GM08714 (cell line): ENCODE measurements around the gene IQCK.
"Not testable (repeated sequence)": the region's sequence is repeated elsewhere in the genome, so short reads cannot be mapped to it uniquely, and the experiment has no call there.

Experiments used
- H3K4me3 ChIP-seq: fragments of 200-500 bp; sonication (Bioruptor generic); 2 replicates; pipeline ENCODE4 v1.5.1; 2014; ENCODE audit warnings: mild to moderate bottlenecking, low read length, inconsistent platforms
- ZNF274 ChIP-seq: IDR thresholded peaks from 2 replicates; pipeline ENCODE4 v1.6.1; 2012; ENCODE audit warnings: mild to moderate bottlenecking, low read depth, low read length

IQCK gene

DNA sequence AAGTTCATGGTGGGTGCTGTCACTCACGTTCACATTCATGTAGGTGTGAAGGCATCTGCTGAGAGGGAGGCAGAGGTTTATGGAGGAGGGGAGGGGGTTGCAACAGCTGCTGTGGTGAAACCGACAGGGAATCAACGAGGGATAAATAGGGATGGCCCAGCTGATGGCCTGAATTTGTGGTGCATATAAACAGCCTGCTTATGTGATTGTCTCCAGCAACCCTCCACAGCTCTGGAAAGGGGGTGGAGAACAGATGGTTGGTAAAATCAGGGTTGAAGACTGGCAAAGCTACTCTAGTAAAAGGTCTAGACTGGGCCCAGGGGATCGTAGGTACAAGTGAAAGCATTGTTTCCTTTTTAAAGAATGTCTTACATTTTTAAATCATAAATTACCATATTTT, 53.7 kb downstream of the IQCK start:
- no peak overlapping the region for H3K4me3 ChIP-seq
- TF ChIP-seq ZNF274 = no peak

DNA sequence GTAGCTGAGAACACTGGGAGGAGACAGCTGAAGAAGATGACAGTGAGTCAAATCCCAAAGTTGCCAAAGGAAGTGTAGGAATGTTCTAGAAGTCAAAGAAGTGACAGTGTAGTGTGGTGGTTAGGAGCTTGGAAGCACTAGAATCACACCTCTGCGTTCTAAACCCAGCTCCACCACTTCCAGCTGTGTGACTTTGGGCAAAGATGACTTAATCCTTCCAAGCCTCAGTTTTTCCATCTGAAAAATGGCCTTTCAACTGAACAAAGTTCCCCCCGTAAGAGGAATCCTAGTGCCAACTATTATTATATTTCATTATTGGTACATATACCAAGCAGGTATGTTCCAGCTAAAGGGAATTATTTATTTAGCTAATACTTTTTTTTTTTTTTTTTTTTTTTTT, 56.0 kb downstream of the IQCK start:
- H3K4me3 ChIP-seq = no peak overlapping the region
- TF ChIP-seq ZNF274 = no peak

DNA sequence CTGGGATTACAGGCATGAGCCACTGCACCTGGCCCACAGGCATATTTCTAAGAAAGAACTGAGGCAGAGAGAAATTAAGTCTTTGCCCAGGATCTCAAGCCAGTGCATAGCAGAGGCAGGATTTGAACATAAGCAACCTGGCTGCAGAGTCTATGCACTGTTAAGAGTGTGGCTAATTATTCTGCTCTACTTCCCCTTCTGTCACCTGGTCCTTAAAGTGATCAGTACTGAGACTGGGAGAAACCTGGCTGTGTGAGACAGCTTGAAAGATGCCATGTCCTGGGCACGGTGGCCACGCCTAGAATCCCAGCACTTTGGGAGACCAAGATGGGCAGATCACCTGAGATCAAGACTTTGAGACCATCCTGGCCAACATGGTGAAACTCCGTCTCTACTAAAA, 58.1 kb downstream of the IQCK start:
- TF ChIP-seq ZNF274 = no peak
- H3K4me3 ChIP-seq = no peak overlapping the region

GRCh38 chr16:19776565-19776964, 58.5 kb downstream of the IQCK start:
- TF ChIP-seq ZNF274 = no peak
- no peak overlapping the region for H3K4me3 ChIP-seq

DNA sequence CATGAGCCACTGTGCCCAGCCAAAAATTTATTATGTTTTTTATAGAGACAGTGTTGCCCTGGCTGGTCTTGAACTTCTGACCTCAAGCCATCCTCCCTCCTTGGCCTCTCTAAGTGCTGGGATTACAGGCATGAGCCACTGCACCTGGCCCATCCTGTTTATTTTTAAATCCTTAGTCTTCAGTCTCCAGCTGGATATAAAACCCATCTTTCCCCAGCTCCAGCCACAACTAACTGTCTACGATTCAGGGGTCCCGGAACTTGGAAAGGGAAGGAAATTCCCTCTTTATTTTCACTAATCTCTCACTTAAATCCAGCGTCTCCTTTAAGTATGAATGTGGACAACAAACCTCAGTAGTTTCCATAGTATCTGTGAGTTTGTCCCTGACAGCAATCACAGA, 62.2 kb downstream of the IQCK start:
- no peak for TF ChIP-seq ZNF274
- no peak overlapping the region for H3K4me3 ChIP-seq

DNA sequence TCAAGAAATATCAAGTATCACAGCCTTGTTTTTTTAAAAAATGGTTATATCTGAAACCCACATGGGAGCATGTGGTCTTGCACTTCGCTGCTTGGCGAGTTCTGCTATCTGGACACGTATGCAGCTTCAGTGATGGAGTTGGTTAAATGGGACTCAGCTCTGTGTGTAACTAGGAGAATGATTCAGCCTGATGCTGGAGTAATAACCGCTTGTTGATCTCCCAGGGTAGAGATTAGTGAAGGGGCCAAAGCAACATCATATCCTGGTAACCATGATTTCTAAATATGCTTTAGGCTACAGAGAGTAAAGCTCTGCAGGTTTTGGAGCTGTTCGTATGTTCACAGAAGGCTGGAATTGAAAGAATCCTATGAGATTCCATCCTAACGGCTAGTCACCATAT, 63.2 kb downstream of the IQCK start:
- no peak for TF ChIP-seq ZNF274

GRCh38 chr16:19783363-19784182, 65.5 kb downstream of the IQCK start:
- no peak for TF ChIP-seq ZNF274
- no peak overlapping the region for H3K4me3 ChIP-seq

More for the DNA sequence above, 63.2 kb downstream of the IQCK start:
- no peak overlapping the region for H3K4me3 ChIP-seq

DNA sequence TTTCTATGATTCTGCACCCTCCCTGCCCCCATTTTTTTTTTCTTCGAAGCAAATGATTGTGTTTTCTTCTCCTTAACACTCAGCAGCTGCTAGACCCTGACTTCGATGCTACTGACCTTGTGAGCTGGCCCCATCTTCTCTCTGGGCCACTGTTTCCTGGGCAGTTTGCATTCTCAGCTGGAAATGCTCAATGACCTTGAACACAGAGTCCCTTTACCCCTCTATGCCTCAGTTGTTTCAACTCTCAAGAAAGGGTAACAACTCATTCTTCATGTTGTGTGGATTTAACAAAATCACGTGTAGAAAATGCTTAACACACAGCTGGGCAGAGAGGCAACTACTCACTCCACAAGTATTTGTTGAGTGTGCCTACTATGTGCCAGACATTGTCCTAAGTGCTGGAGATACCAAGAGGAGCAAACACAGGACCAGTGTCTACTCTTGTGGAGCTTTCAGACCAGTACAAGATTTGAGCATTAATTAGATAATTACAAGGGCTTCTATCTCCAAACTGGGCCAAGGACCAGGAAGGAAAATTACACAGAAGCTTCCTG, 66.2 kb downstream of the IQCK start:
- no peak for TF ChIP-seq ZNF274

GRCh38 chr16:19785081-19785480, 67.0 kb downstream of the IQCK start:
- TF ChIP-seq ZNF274 = no peak
- no peak overlapping the region for H3K4me3 ChIP-seq

More for the DNA sequence above, 66.2 kb downstream of the IQCK start:
- no peak overlapping the region for H3K4me3 ChIP-seq

GRCh38 chr16:19785512-19786130, 67.5 kb downstream of the IQCK start:
- H3K4me3 ChIP-seq = no peak overlapping the region

GRCh38 chr16:19801369-19801768, 83.3 kb downstream of the IQCK start:
- not testable (repeated sequence) for H3K4me3 ChIP-seq

More at GRCh38 chr16:19785512-19786130, 67.5 kb downstream of the IQCK start:
- no peak for TF ChIP-seq ZNF274

DNA sequence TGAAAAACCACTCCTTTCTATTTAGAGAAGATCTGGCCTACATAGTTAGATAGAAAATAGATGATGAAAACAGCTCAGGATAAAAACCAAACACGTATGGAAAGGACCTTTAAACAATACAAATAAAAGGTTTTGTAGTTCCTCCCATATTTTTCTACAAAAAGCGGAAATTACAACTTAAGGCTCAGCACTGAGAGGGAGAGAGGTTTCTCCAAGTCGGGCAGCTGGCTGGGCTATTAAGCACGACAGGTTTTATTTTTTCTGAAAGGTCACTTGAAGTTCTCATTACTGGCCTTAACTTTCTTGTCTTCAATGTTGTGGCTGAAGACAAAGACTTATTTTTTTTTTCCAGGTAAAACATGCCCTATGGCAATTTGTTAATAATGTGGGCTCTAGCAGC, 83.8 kb downstream of the IQCK start:
- not testable (repeated sequence) for H3K4me3 ChIP-seq

- no peak overlapping the region for H3K4me3 ChIP-seq
- no peak for TF ChIP-seq ZNF274
Observed at GRCh38 chr16:19802612-19803011, 84.5 kb downstream of the IQCK start.

- H3K4me3 ChIP-seq = no peak overlapping the region
- no peak for TF ChIP-seq ZNF274
Observed at GRCh38 chr16:19804538-19805323, 86.7 kb downstream of the IQCK start.

DNA sequence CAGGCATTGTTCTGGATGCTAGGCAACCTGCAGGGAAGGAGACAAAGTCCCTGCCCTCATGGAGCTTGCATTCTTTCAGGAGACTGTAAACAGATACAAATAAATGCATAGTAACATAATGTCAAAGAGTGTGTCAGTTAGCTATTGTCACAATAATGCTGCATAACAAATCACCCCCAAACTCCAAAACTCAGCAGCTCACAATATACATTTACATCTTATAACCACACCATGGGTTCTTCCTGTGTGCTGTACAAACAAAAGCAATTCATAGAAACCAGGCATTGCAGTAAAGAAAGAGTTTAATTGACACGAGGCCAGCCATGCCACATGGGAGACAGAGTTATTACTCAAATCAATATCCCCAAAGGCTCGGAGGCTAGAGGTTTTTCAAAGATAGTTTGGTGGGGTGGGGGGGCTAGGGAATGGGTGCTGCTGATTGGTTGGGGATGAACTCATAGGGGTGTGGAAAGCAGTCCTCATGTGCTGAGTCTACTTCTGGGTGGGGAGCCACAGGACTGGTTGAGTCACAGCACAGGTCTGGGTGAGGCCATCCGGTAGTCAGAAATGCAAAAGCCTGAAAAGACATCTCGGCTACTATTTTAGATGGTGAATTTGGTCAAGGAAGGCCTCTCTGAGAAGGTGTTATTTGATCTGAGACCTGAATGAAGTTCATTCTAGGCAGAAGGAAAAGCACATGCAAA, 87.5 kb downstream of the IQCK start:
- no peak overlapping the region for H3K4me3 ChIP-seq
- no peak for TF ChIP-seq ZNF274
